H1 (cell line): Measurements from ENCODE around the gene NEDD4L. TPM values are rescaled to one million over a fixed set of nuclear protein-coding genes. Genes with fewer than 3 reads are reported as not detected.

Source experiments
- BRCA1 ChIP-seq: IDR thresholded peaks from 2 replicates; pipeline ENCODE4 v1.6.1; 2012; ENCODE audit warnings: low read depth, low read length, improper control_type of control experiment
- EZH2 ChIP-seq: fragments of 200-600 bp; sonication (generic); IDR thresholded peaks from 2 replicates; pipeline ENCODE4 v1.7.1; 2012; ENCODE audit warnings: low read depth, mild to moderate bottlenecking, moderate library complexity, low read length, inconsistent platforms; ENCODE audit not compliant: severe bottlenecking
- JUN ChIP-seq: IDR thresholded peaks from 2 replicates; pipeline ENCODE4 v1.6.1; 2011; ENCODE audit warnings: low read depth, mild to moderate bottlenecking, improper control_type of control experiment, low read length
- JUND ChIP-seq: IDR thresholded peaks from 2 replicates; pipeline ENCODE4 v1.6.1; 2011; ENCODE audit warnings: mild to moderate bottlenecking, improper control_type of control experiment, low read length
- NANOG ChIP-seq: IDR thresholded peaks from 2 replicates; pipeline ENCODE4 v1.6.1; 2011; ENCODE audit warnings: low read length, low read depth, mild to moderate bottlenecking, inconsistent platforms; ENCODE audit not compliant: insufficient read depth, poor library complexity, severe bottlenecking
- RFX5 ChIP-seq: IDR thresholded peaks from 2 replicates; pipeline ENCODE4 v1.6.1; 2011; ENCODE audit warnings: low read depth, low read length, improper control_type of control experiment, borderline replicate concordance
- SAP30 ChIP-seq: fragments of 300-600 bp; sonication (generic); IDR thresholded peaks from 2 replicates; pipeline ENCODE4 v1.7.1; 2012; ENCODE audit warnings: low read length, moderate library complexity, mild to moderate bottlenecking, inconsistent platforms; ENCODE audit not compliant: insufficient read depth, insufficient replicate concordance
- SP4 ChIP-seq: IDR thresholded peaks from 2 replicates; pipeline ENCODE4 v1.6.1; 2012; ENCODE audit warnings: low read length, inconsistent platforms
- USF2 ChIP-seq: IDR thresholded peaks from 2 replicates; pipeline ENCODE4 v1.6.1; 2011; ENCODE audit warnings: low read length, improper control_type of control experiment
- ZNF274 ChIP-seq: IDR thresholded peaks from 2 replicates; pipeline ENCODE4 v1.7.0; 2012; ENCODE audit warnings: low read length, borderline replicate concordance; ENCODE audit errors: extremely low read depth
- polyA plus RNA-seq, 7 experiments: library from polyadenylated mRNA; depleted of rRNA in 3 of 7; stranded (reverse) in 5 of 7; unstranded in 2 of 7; fragments of >200 nt in 5 of 7; fragments of 200-250 nt in 2 of 7; gene quantifications; 1 replicate in 5 of 7; 2 replicates in 1 of 7; 4 replicates in 1 of 7; pipeline versions ENCODE4 v1.2.1 to v1.2.3, GENCODE V29; 2011 to 2013; ENCODE audit warnings: missing spikeins in 2 of 7, mixed read lengths in 2 of 7
- total RNA-seq: library from RNA; stranded (reverse); fragmentation: NEBNext Ultra II Directional; extraction: Animal tissue kit (Norgen Biotek cat#: 25700); gene quantifications from 2 replicates; pipeline ENCODE4 v1.2.1, GENCODE V29; 2021
- TF ChIP-seq, protein P1 (sequence below): fragments of 300-600 bp; sonication (generic); IDR thresholded peaks from 2 replicates; pipeline ENCODE4 v1.7.1; 2012; ENCODE audit warnings: low read length, moderate library complexity, mild to moderate bottlenecking, inconsistent platforms; ENCODE audit not compliant: insufficient replicate concordance

NEDD4L gene
- total and polyA plus RNA-seq, 2 of the 8 experiments (the other 6 are each of a cell fraction or from before 2014, with no cell fraction given), result 37.3 to 69.8 TPM

DNA sequence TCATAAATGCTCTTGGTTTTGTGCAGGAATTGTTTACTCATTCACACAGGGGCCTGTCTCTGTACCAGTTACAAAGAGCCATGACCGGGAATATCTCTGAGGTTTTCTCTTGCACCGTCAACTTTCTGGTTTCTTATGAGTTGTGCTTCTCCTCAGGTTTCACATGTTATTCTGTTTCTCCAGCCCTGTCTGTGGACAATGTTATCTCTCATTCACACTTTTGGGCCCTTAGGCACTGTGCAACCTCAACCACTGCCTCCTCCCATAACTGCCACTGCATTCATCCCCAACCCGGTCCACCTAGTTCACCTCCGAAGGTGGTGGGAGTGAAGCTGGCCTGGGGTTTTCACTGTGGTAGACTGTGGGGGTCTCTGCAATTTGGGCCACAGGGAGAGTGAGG lies 22.5 kb upstream of the NEDD4L start (continued):
- TF ChIP-seq, protein P1, sequence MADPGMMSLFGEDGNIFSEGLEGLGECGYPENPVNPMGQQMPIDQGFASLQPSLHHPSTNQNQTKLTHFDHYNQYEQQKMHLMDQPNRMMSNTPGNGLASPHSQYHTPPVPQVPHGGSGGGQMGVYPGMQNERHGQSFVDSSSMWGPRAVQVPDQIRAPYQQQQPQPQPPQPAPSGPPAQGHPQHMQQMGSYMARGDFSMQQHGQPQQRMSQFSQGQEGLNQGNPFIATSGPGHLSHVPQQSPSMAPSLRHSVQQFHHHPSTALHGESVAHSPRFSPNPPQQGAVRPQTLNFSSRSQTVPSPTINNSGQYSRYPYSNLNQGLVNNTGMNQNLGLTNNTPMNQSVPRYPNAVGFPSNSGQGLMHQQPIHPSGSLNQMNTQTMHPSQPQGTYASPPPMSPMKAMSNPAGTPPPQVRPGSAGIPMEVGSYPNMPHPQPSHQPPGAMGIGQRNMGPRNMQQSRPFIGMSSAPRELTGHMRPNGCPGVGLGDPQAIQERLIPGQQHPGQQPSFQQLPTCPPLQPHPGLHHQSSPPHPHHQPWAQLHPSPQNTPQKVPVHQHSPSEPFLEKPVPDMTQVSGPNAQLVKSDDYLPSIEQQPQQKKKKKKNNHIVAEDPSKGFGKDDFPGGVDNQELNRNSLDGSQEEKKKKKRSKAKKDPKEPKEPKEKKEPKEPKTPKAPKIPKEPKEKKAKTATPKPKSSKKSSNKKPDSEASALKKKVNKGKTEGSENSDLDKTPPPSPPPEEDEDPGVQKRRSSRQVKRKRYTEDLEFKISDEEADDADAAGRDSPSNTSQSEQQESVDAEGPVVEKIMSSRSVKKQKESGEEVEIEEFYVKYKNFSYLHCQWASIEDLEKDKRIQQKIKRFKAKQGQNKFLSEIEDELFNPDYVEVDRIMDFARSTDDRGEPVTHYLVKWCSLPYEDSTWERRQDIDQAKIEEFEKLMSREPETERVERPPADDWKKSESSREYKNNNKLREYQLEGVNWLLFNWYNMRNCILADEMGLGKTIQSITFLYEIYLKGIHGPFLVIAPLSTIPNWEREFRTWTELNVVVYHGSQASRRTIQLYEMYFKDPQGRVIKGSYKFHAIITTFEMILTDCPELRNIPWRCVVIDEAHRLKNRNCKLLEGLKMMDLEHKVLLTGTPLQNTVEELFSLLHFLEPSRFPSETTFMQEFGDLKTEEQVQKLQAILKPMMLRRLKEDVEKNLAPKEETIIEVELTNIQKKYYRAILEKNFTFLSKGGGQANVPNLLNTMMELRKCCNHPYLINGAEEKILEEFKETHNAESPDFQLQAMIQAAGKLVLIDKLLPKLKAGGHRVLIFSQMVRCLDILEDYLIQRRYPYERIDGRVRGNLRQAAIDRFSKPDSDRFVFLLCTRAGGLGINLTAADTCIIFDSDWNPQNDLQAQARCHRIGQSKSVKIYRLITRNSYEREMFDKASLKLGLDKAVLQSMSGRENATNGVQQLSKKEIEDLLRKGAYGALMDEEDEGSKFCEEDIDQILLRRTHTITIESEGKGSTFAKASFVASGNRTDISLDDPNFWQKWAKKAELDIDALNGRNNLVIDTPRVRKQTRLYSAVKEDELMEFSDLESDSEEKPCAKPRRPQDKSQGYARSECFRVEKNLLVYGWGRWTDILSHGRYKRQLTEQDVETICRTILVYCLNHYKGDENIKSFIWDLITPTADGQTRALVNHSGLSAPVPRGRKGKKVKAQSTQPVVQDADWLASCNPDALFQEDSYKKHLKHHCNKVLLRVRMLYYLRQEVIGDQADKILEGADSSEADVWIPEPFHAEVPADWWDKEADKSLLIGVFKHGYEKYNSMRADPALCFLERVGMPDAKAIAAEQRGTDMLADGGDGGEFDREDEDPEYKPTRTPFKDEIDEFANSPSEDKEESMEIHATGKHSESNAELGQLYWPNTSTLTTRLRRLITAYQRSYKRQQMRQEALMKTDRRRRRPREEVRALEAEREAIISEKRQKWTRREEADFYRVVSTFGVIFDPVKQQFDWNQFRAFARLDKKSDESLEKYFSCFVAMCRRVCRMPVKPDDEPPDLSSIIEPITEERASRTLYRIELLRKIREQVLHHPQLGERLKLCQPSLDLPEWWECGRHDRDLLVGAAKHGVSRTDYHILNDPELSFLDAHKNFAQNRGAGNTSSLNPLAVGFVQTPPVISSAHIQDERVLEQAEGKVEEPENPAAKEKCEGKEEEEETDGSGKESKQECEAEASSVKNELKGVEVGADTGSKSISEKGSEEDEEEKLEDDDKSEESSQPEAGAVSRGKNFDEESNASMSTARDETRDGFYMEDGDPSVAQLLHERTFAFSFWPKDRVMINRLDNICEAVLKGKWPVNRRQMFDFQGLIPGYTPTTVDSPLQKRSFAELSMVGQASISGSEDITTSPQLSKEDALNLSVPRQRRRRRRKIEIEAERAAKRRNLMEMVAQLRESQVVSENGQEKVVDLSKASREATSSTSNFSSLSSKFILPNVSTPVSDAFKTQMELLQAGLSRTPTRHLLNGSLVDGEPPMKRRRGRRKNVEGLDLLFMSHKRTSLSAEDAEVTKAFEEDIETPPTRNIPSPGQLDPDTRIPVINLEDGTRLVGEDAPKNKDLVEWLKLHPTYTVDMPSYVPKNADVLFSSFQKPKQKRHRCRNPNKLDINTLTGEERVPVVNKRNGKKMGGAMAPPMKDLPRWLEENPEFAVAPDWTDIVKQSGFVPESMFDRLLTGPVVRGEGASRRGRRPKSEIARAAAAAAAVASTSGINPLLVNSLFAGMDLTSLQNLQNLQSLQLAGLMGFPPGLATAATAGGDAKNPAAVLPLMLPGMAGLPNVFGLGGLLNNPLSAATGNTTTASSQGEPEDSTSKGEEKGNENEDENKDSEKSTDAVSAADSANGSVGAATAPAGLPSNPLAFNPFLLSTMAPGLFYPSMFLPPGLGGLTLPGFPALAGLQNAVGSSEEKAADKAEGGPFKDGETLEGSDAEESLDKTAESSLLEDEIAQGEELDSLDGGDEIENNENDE, result no peak
- TF ChIP-seq JUND, result no peak
- no peak for TF ChIP-seq SAP30
- TF ChIP-seq SP4, result no peak
- no peak for TF ChIP-seq JUN
- TF ChIP-seq ZNF274, result no peak
- TF ChIP-seq USF2, result no peak
- no peak for TF ChIP-seq RFX5
- no peak for TF ChIP-seq NANOG
- TF ChIP-seq BRCA1, result no peak
- no peak for TF ChIP-seq EZH2
